Kidney epithelial cell (primary cell): ENCODE results near the gene RPAP2. TPM values are rescaled to one million over a fixed set of nuclear protein-coding genes. Genes with fewer than 3 reads are reported as not detected.
"Not testable (repeated sequence)": the region's sequence is repeated elsewhere in the genome, so short reads cannot be mapped to it uniquely, and the experiment has no call there.

Experiments used
- DNase-seq: peaks from one replicate; pipeline ENCODE4 v3.0.0-alpha.2; 2010; ENCODE audit warnings: low read depth
- H3K27me3 ChIP-seq: 2 replicates; pipeline ENCODE4 v1.6.0; 2011; ENCODE audit warnings: low read length; ENCODE audit not compliant: control insufficient read depth, insufficient read depth
- H3K36me3 ChIP-seq: 2 replicates; pipeline ENCODE4 v1.5.1; 2011; ENCODE audit warnings: low read length; ENCODE audit not compliant: control insufficient read depth, insufficient read depth
- H3K4me3 ChIP-seq: 2 replicates; pipeline ENCODE4 v1.5.1; 2011; ENCODE audit warnings: low read depth, mild to moderate bottlenecking, control low read depth, low read length
- CTCF ChIP-seq: IDR thresholded peaks from 2 replicates; pipeline ENCODE4 v1.5.1; 2011; ENCODE audit warnings: mild to moderate bottlenecking, moderate library complexity, low read length, control low read depth, inconsistent platforms; ENCODE audit not compliant: insufficient read depth, poor library complexity, severe bottlenecking
- total RNA-seq: library from RNA; depleted of rRNA; stranded (reverse); fragments of >200 nt; gene quantifications from 2 replicates; pipeline ENCODE4 v1.2.3, GENCODE V29; 2015

Gene RPAP2
- total RNA-seq, 1 donor from 2014 or later = 18.7 TPM

GRCh38 chr1:92346866-92347640, 48.2 kb downstream of the RPAP2 start:
- Histone ChIP-seq H3K4me3 (no peak overlapping the region), H3K27me3 (no peaks in the 10 kb centered on the region), H3K36me3 (no peaks in the 10 kb centered on the region)
- no peak for TF ChIP-seq CTCF
- DNase-seq = no peak

GRCh38 chr1:92352856-92353255, 54.0 kb downstream of the RPAP2 start:
- no peaks in the 10 kb centered on the region for H3K36me3 ChIP-seq
- no peak overlapping the region for H3K4me3 ChIP-seq
- DNase-seq = no peak
- TF ChIP-seq CTCF = no peak
- H3K27me3 ChIP-seq = no peaks in the 10 kb centered on the region

GRCh38 chr1:92354259-92354658, 55.4 kb downstream of the RPAP2 start:
- Histone ChIP-seq H3K27me3 (no peaks in the 10 kb centered on the region), H3K36me3 (no peaks in the 10 kb centered on the region), H3K4me3 (no peak overlapping the region)
- DNase-seq = no peak
- no peak for TF ChIP-seq CTCF

- DNase-seq = no peak
Measured at GRCh38 chr1:92356956-92357355, 58.1 kb downstream of the RPAP2 start.

GRCh38 chr1:92359382-92359781, 60.5 kb downstream of the RPAP2 start:
- not testable (repeated sequence) for H3K36me3 ChIP-seq, H3K4me3 ChIP-seq, H3K27me3 ChIP-seq, DNase-seq

More at GRCh38 chr1:92356956-92357355, 58.1 kb downstream of the RPAP2 start:
- no peaks in the 10 kb centered on the region for H3K36me3 ChIP-seq
- H3K4me3 ChIP-seq = no peak overlapping the region
- TF ChIP-seq CTCF = no peak
- no peaks in the 10 kb centered on the region for H3K27me3 ChIP-seq

- TF ChIP-seq CTCF = no peak
- no peaks in the 10 kb centered on the region for H3K27me3 ChIP-seq
- no peak overlapping the region for H3K4me3 ChIP-seq
- H3K36me3 ChIP-seq = no peaks in the 10 kb centered on the region
- no peak for DNase-seq
Measured at GRCh38 chr1:92359986-92360385, 61.1 kb downstream of the RPAP2 start.
